ENCODE data around the gene SOBP. TPM values are rescaled to one million over a fixed set of nuclear protein-coding genes. Genes with fewer than 3 reads are reported as not detected.

SOBP gene
- total RNA-seq, 4 donors from 2014 or later = 16.2 to 29.9 (median 19.2) TPM

- Histone ChIP-seq H3K36me3 (no peaks in the 10 kb centered on the region), H3K27me3 (no peaks in the 10 kb centered on the region), H3K4me3 (no peak overlapping the region), H3K9me3 (no peaks in the 10 kb centered on the region), H3K27ac (no peak overlapping the region), H3K4me1 (no peaks in the 10 kb centered on the region)
- TF ChIP-seq EP300 (IDR thresholded peaks at IDR 0.05) (no peak), POLR2AphosphoS5 (IDR thresholded peaks at IDR 0.05) (no peak), POLR2A (IDR thresholded peaks at IDR 0.05) (no peak), CTCF (IDR thresholded peaks at IDR 0.05) (no peak)
- 62 to 75% methylated on average over 2 of the region's 2 CpGs for WGBS, 2 donors (ENCODE audit: low coverage in 1 of 2)
- ATAC-seq = peak; percentile 57
Observed at GRCh38 chr6:107594736-107595135, 104.8 kb downstream of the SOBP start.

GRCh38 chr6:107598091-107598490, 108.2 kb downstream of the SOBP start:
- H3K27ac ChIP-seq = no peak overlapping the region
- H3K27me3 ChIP-seq = no peaks in the 10 kb centered on the region
- no peak for ATAC-seq
- WGBS, 2 donors (ENCODE audit: low coverage in 1 of 2) = 88 to 97% methylated on average over 4 to 5 of the region's 6 CpGs
- H3K4me3 ChIP-seq = no peak overlapping the region
- H3K9me3 ChIP-seq = no peaks in the 10 kb centered on the region
- H3K4me1 ChIP-seq = peaks cover 0 to 5% (median 0%) of the 10 kb centered on the region in 3 donors
- TF ChIP-seq POLR2A (IDR thresholded peaks at IDR 0.05) = no peak
- no peak for TF ChIP-seq CTCF (IDR thresholded peaks at IDR 0.05)
- TF ChIP-seq POLR2AphosphoS5 (IDR thresholded peaks at IDR 0.05) = no peak
- H3K36me3 ChIP-seq = no peaks in the 10 kb centered on the region

- WGBS, 2 donors (ENCODE audit: low coverage in 1 of 2) = 95% methylated on average over 4 of the region's 4 CpGs
- no peak overlapping the region for H3K4me3 ChIP-seq
- no peaks in the 10 kb centered on the region for H3K9me3 ChIP-seq
- no peaks in the 10 kb centered on the region for H3K36me3 ChIP-seq
- ATAC-seq = no peak
- no peaks in the 10 kb centered on the region for H3K27me3 ChIP-seq
- peaks cover 0 to 5% (median 0%) of the 10 kb centered on the region in 3 donors for H3K4me1 ChIP-seq
- H3K27ac ChIP-seq = no peak overlapping the region
- TF ChIP-seq POLR2A (IDR thresholded peaks at IDR 0.05) (no peak), CTCF (IDR thresholded peaks at IDR 0.05) (no peak), EP300 (IDR thresholded peaks at IDR 0.05) (no peak), POLR2AphosphoS5 (IDR thresholded peaks at IDR 0.05) (no peak)
Observed at GRCh38 chr6:107599043-107599442, 109.1 kb downstream of the SOBP start.

GRCh38 chr6:107600121-107600520, 110.2 kb downstream of the SOBP start:
- Histone ChIP-seq H3K27ac (no peak overlapping the region), H3K4me3 (no peak overlapping the region), H3K36me3 (no peaks in the 10 kb centered on the region), H3K27me3 (no peaks in the 10 kb centered on the region), H3K4me1 (peaks cover 0 to 5% (median 0%) of the 10 kb centered on the region in 3 donors), H3K9me3 (no peaks in the 10 kb centered on the region)
- 72 to 87% methylated on average over 2 to 5 of the region's 5 CpGs for WGBS, 2 donors (ENCODE audit: low coverage in 1 of 2)
- TF ChIP-seq CTCF (IDR thresholded peaks at IDR 0.05) (no peak), POLR2AphosphoS5 (IDR thresholded peaks at IDR 0.05) (no peak), EP300 (IDR thresholded peaks at IDR 0.05) (no peak), POLR2A (IDR thresholded peaks at IDR 0.05) (no peak)
- no peak for ATAC-seq

- H3K4me3 ChIP-seq = no peak overlapping the region
- TF ChIP-seq POLR2A (IDR thresholded peaks at IDR 0.05) (no peak), CTCF (IDR thresholded peaks at IDR 0.05) (no peak), POLR2AphosphoS5 (IDR thresholded peaks at IDR 0.05) (no peak), EP300 (IDR thresholded peaks at IDR 0.05) (no peak)
- 8 to 32% methylated on average over 3 to 4 of the region's 5 CpGs for WGBS, 2 donors (ENCODE audit: low coverage in 1 of 2)
- no peaks in the 10 kb centered on the region for H3K36me3 ChIP-seq
- no peaks in the 10 kb centered on the region for H3K27me3 ChIP-seq
- H3K9me3 ChIP-seq = no peaks in the 10 kb centered on the region
- no peak overlapping the region for H3K27ac ChIP-seq
- ATAC-seq = peak; percentile 39
- peaks cover 0 to 5% (median 0%) of the 10 kb centered on the region in 3 donors for H3K4me1 ChIP-seq
Observed at GRCh38 chr6:107600936-107601335, 111.0 kb downstream of the SOBP start.
